ENCODE data around the gene PNMA8B. TPM values are rescaled to one million over a fixed set of nuclear protein-coding genes. Genes with fewer than 3 reads are reported as not detected.

The PNMA8B gene
- total RNA-seq, 1 experiment from 2014 or later, result 0.10 TPM

DNA sequence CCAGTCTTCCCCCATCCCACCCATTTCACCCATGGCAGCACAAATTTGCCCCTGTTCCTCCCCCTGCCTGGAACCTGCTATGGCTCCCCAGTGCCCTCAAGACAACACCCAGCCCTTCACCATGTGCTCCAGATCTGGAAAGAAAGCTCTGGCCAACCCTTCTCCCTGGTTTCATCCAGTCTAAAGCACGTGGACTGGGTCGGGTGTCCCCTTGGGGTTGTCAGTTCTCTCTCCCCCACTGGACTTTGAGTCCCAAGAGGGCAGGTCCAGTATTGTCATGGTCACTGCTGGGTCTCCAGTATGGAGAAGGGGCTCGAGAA, 19.6 kb upstream of the PNMA8B start:
- peaks cover 0 to 10% of the 10 kb centered on the region in 2 experiments; a peak in 2 of 4 replicates for H3K4me1 ChIP-seq (ENCODE audit: control insufficient read depth in 1 of 2, insufficient read depth in 2 of 2, low read length in 2 of 2)
- ChIA-PET RAD21 (ENCODE audit: low non-redundant PET in 1 of 2, low total read pairs in 2 of 2, uncharacterized antibody in 2 of 2, unreplicated experiment in 2 of 2) (interaction anchor here in 1 of 2 experiments (1.0 kb wide), 1 partner anchor 120 kb away, joined by 5 read pairs; no protein-coding TSS in a partner anchor), CTCF (interaction anchor here (1.0 to 1.8 kb wide), 7 partner anchors 11 to 235 kb away, joined by 3 to 9 read pairs (median 6); partner anchors contain the start of gene DACT3), POLR2A (no interaction called here)
- no peaks in the 10 kb centered on the region for H3K79me2 ChIP-seq (ENCODE audit: insufficient read depth, low read length)
- no peaks in the 10 kb centered on the region for H4K20me1 ChIP-seq (ENCODE audit: insufficient read depth)
- intact Hi-C loops (cut with micrococcal nuclease), result loop anchor here (10.0 kb wide), 1 partner anchor 430 kb away; no protein-coding TSS in a partner anchor
- no peaks in the 10 kb centered on the region for H3K36me3 ChIP-seq (ENCODE audit: control insufficient read depth in 1 of 2, insufficient read depth in 2 of 2, low read length in 2 of 2)
- peak overlapping the region; percentile 34 for H3K4me2 ChIP-seq (ENCODE audit: low read length)
- no peaks in the 10 kb centered on the region for H3K27me3 ChIP-seq (ENCODE audit: insufficient read depth, low read length)
- no TSS peak for BruUV-seq (replicated peaks)
- H3K4me3 ChIP-seq (replicated peaks in 1 of 2; ENCODE audit: low read depth in 1 of 2, low read length in 2 of 2), result no peak overlapping the region
- TF ChIP-seq REST (IDR thresholded peaks at IDR 0.05; ENCODE audit: low read depth), result no peak
- TF ChIP-seq, protein P1, sequence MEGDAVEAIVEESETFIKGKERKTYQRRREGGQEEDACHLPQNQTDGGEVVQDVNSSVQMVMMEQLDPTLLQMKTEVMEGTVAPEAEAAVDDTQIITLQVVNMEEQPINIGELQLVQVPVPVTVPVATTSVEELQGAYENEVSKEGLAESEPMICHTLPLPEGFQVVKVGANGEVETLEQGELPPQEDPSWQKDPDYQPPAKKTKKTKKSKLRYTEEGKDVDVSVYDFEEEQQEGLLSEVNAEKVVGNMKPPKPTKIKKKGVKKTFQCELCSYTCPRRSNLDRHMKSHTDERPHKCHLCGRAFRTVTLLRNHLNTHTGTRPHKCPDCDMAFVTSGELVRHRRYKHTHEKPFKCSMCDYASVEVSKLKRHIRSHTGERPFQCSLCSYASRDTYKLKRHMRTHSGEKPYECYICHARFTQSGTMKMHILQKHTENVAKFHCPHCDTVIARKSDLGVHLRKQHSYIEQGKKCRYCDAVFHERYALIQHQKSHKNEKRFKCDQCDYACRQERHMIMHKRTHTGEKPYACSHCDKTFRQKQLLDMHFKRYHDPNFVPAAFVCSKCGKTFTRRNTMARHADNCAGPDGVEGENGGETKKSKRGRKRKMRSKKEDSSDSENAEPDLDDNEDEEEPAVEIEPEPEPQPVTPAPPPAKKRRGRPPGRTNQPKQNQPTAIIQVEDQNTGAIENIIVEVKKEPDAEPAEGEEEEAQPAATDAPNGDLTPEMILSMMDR (IDR thresholded peaks at IDR 0.05 in 2 of 3, conservative IDR thresholded peaks at IDR 0.05 in 1 of 3; ENCODE audit: borderline replicate concordance in 1 of 3, insufficient read depth in 1 of 3, low read depth in 2 of 3, low read length in 2 of 3), result no peak
- TF ChIP-seq CEBPB (IDR thresholded peaks at IDR 0.05; ENCODE audit: low read depth), result no peak
- no peak for TF ChIP-seq RAD21 (IDR thresholded peaks at IDR 0.05; ENCODE audit: low read depth)
- no peak for TF ChIP-seq EZH2 (IDR thresholded peaks at IDR 0.05)
- no peak for TF ChIP-seq SP1 (IDR thresholded peaks at IDR 0.05; ENCODE audit: low read depth)
- TF ChIP-seq CBX3 (IDR thresholded peaks at IDR 0.05; ENCODE audit: low read depth), result no peak
- no peak for TF ChIP-seq TCF7L2 (IDR thresholded peaks at IDR 0.05; ENCODE audit: borderline replicate concordance, extremely low read depth, insufficient read depth, insufficient read length)
- TF ChIP-seq POLR2A (IDR thresholded peaks at IDR 0.05; ENCODE audit: borderline replicate concordance, extremely low read depth, insufficient read depth, insufficient read length), result no peak
- TF ChIP-seq, protein P2, sequence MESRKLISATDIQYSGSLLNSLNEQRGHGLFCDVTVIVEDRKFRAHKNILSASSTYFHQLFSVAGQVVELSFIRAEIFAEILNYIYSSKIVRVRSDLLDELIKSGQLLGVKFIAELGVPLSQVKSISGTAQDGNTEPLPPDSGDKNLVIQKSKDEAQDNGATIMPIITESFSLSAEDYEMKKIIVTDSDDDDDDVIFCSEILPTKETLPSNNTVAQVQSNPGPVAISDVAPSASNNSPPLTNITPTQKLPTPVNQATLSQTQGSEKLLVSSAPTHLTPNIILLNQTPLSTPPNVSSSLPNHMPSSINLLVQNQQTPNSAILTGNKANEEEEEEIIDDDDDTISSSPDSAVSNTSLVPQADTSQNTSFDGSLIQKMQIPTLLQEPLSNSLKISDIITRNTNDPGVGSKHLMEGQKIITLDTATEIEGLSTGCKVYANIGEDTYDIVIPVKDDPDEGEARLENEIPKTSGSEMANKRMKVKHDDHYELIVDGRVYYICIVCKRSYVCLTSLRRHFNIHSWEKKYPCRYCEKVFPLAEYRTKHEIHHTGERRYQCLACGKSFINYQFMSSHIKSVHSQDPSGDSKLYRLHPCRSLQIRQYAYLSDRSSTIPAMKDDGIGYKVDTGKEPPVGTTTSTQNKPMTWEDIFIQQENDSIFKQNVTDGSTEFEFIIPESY (IDR thresholded peaks at IDR 0.05; ENCODE audit: extremely low read depth, insufficient replicate concordance, low read length), result no peak
- TF ChIP-seq, protein P3, sequence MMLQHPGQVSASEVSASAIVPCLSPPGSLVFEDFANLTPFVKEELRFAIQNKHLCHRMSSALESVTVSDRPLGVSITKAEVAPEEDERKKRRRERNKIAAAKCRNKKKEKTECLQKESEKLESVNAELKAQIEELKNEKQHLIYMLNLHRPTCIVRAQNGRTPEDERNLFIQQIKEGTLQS (IDR thresholded peaks at IDR 0.05), result no peak
- no peak overlapping the region for H3K27ac ChIP-seq (ENCODE audit: low read depth, low read length)
- H3K9ac ChIP-seq (ENCODE audit: low read length), result no peak overlapping the region
- no peaks in the 10 kb centered on the region for H3K9me3 ChIP-seq (ENCODE audit: control insufficient read depth in 1 of 2, insufficient read depth in 1 of 2, low read depth in 1 of 2, low read length in 2 of 2)
- no peak for ATAC-seq
- H2AFZ ChIP-seq (ENCODE audit: low read depth, low read length, poor library complexity, severe bottlenecking), result no peak overlapping the region
- no peaks in the 10 kb centered on the region for H3K9me2 ChIP-seq (ENCODE audit: insufficient read depth)
- DNase-seq (ENCODE audit: low read depth, low spot score), result no peak
